ENCODE results near the gene ANO4. TPM values are rescaled to one million over a fixed set of nuclear protein-coding genes. Genes with fewer than 3 reads are reported as not detected.

ANO4 gene
- total and polyA plus RNA-seq, 2 of the 8 experiments (the other 6 are each of a cell fraction or from before 2014, with no cell fraction given): 1.1 to 3.4 TPM

GRCh38 chr12:100823963-100824362, 29.4 kb downstream of the ANO4 start:
- TF ChIP-seq GTF2F1 (IDR thresholded peaks at IDR 0.05; ENCODE audit: borderline replicate concordance, low read depth, low read length) (no peak), SIX5 (IDR thresholded peaks at IDR 0.05; ENCODE audit: low read depth, low read length) (no peak), RAD21 (IDR thresholded peaks at IDR 0.05 in 1 of 2, conservative IDR thresholded peaks at IDR 0.05 in 1 of 2; ENCODE audit: low read depth in 2 of 2, low read length in 2 of 2) (no peak)
- CTCF ChIA-PET (ENCODE audit: partially characterized antibody): no interaction called here

More at GRCh38 chr12:100823963-100824362, 29.4 kb downstream of the ANO4 start:
- FAIRE-seq (no peak), DNase-seq (ENCODE audit: low read depth in 1 of 2, low spot score in 2 of 2) (no peak)
- H3K27me3 ChIP-seq (replicated peaks in 1 of 4; ENCODE audit: control insufficient read depth in 3 of 4, extremely low read depth in 1 of 4, insufficient read depth in 3 of 4, low read length in 3 of 4): no peaks in the 10 kb centered on the region
- no peak overlapping the region for H3K27ac ChIP-seq (ENCODE audit: low read depth, low read length)
- H3K23ac ChIP-seq (ENCODE audit: insufficient read length): no peak overlapping the region
- H4K5ac ChIP-seq (ENCODE audit: insufficient read length, low read depth, low read length): no peak overlapping the region
- no peak overlapping the region for H3K9ac ChIP-seq (replicated peaks in 1 of 4; ENCODE audit: extremely low read depth in 1 of 4, low read depth in 3 of 4, low read length in 3 of 4)
- no peak overlapping the region for H3K56ac ChIP-seq (replicated peaks; ENCODE audit: insufficient read length, low read depth, low read length)
- no peaks in the 10 kb centered on the region for H3K36me3 ChIP-seq (ENCODE audit: control insufficient read depth in 2 of 4, insufficient read depth in 4 of 4, low read length in 3 of 4)
- no peak overlapping the region for H4K8ac ChIP-seq (ENCODE audit: extremely low read depth, insufficient read depth, low read length)
- 81% methylated on average over 1 of the region's 1 CpG; no CpG with 5 or more reads in 1 of the 2 experiments for WGBS, 2 experiments (ENCODE audit: extremely low coverage in 1 of 2, insufficient coverage in 1 of 2, insufficient read length in 1 of 2, insufficient replicate concordance in 2 of 2, low coverage in 1 of 2, low lambda C conversion rate in 2 of 2, missing lambda C conversion rate in 1 of 2)
- no peaks in the 10 kb centered on the region; a peak in 1 of 7 replicates for H3K4me1 ChIP-seq (replicated peaks in 1 of 4; ENCODE audit: control insufficient read depth in 3 of 4, insufficient read depth in 4 of 4, low read length in 3 of 4)
- no peak overlapping the region for H2AK5ac ChIP-seq (ENCODE audit: low read depth, low read length)
- no peak overlapping the region for H2AFZ ChIP-seq (ENCODE audit: low read length)
- H3K4ac ChIP-seq (replicated peaks; ENCODE audit: insufficient read length, low read depth, low read length): no peak overlapping the region
- H4K91ac ChIP-seq (replicated peaks; ENCODE audit: insufficient read length, low read length): no peak overlapping the region
- no peaks in the 10 kb centered on the region for H3K79me1 ChIP-seq (ENCODE audit: low read depth, low read length)
- H3K9me3 ChIP-seq (ENCODE audit: insufficient read depth in 2 of 2, low read depth in 1 of 2, low read length in 1 of 2): no peaks in the 10 kb centered on the region
- H3K4me3 ChIP-seq (ENCODE audit: extremely low read depth in 1 of 4, insufficient read depth in 2 of 4, low read depth in 3 of 4, low read length in 4 of 4): no peak overlapping the region
- no peak overlapping the region for H2BK120ac ChIP-seq (replicated peaks; ENCODE audit: low read depth, low read length)
- H3K18ac ChIP-seq (ENCODE audit: extremely low read depth, low read length): no peak overlapping the region
- H3K4me2 ChIP-seq (ENCODE audit: insufficient read depth in 1 of 2, low read depth in 2 of 2, low read length in 2 of 2): no peak overlapping the region
- H4K20me1 ChIP-seq (replicated peaks in 1 of 2; ENCODE audit: control insufficient read depth in 1 of 2, insufficient read depth in 2 of 2, low read length in 2 of 2): no peaks in the 10 kb centered on the region
- H3K14ac ChIP-seq (ENCODE audit: insufficient read length): no peak overlapping the region
- no peaks in the 10 kb centered on the region for H3K23me2 ChIP-seq (ENCODE audit: low read depth, low read length)
- H2BK12ac ChIP-seq (ENCODE audit: low read depth, low read length): no peak overlapping the region
- no peak overlapping the region for H2BK20ac ChIP-seq (ENCODE audit: low read length)
- no peak overlapping the region for H2BK15ac ChIP-seq (ENCODE audit: low read length)
- H2BK5ac ChIP-seq (ENCODE audit: low read depth, low read length): no peak overlapping the region
- no peaks in the 10 kb centered on the region for H3K79me2 ChIP-seq (ENCODE audit: control insufficient read depth in 1 of 2, insufficient read depth in 2 of 2, low read length in 2 of 2)
- POLR2A ChIA-PET (ENCODE audit: partially characterized antibody): no interaction called here
